H1 (cell line): ENCODE results near the gene TREM1.

Experiments used
- ATF3 ChIP-seq: IDR thresholded peaks from 2 replicates; pipeline ENCODE4 v1.6.1; 2011; ENCODE audit warnings: low read depth, mild to moderate bottlenecking, low read length; ENCODE audit not compliant: insufficient read depth
- CREB1 ChIP-seq: IDR thresholded peaks from 2 replicates; pipeline ENCODE4 v1.6.1; 2012; ENCODE audit warnings: inconsistent platforms
- CTCF ChIP-seq, 3 experiments: IDR thresholded peaks; 1 replicate in 2 of 3; 2 replicates in 1 of 3; pipeline versions ENCODE4 v1.5.1 to v1.6.1; 2011; ENCODE audit warnings: low read length in 3 of 3, mild to moderate bottlenecking in 3 of 3, inconsistent platforms in 2 of 3, low read depth in 1 of 3, moderate library complexity in 1 of 3; ENCODE audit not compliant: insufficient read depth in 1 of 3; ENCODE audit errors: control extremely low read depth in 1 of 3
- EZH2 ChIP-seq: fragments of 200-600 bp; sonication (generic); IDR thresholded peaks from 2 replicates; pipeline ENCODE4 v1.7.1; 2012; ENCODE audit warnings: low read depth, mild to moderate bottlenecking, moderate library complexity, low read length, inconsistent platforms; ENCODE audit not compliant: severe bottlenecking
- POLR2A ChIP-seq, 2 experiments: IDR thresholded peaks; 1 replicate in 1 of 2; 2 replicates in 1 of 2; pipeline ENCODE4 v1.6.1; 2011; ENCODE audit warnings: low read depth in 2 of 2, low read length in 2 of 2, mild to moderate bottlenecking in 2 of 2; ENCODE audit errors: control extremely low read depth in 1 of 2
- POLR2AphosphoS5 ChIP-seq: IDR thresholded peaks from 2 replicates; pipeline ENCODE4 v1.6.1; 2011; ENCODE audit warnings: low read depth, low read length
- RFX5 ChIP-seq: IDR thresholded peaks from 2 replicates; pipeline ENCODE4 v1.6.1; 2011; ENCODE audit warnings: low read depth, low read length, improper control_type of control experiment, borderline replicate concordance
- SIRT6 ChIP-seq: IDR thresholded peaks from one replicate; pipeline ENCODE4 v1.7.1; 2012; ENCODE audit warnings: low read length, inconsistent platforms
- TF ChIP-seq, protein P1 (sequence below): IDR thresholded peaks from 2 replicates; pipeline ENCODE4 v1.6.1; 2012; ENCODE audit warnings: inconsistent platforms
- TF ChIP-seq, protein P2 (sequence below): IDR thresholded peaks from 2 replicates; pipeline ENCODE4 v1.6.1; 2012; ENCODE audit warnings: low read length, inconsistent platforms

- TF ChIP-seq CREB1: no peak
- no peak for TF ChIP-seq CTCF (IDR thresholded peaks at IDR 0.05; ENCODE audit: control extremely low read depth in 1 of 3, insufficient read depth in 1 of 3, low read depth in 1 of 3, low read length in 3 of 3)
- TF ChIP-seq EZH2: no peak
- TF ChIP-seq RFX5: no peak
- no peak for TF ChIP-seq POLR2A (IDR thresholded peaks at IDR 0.05; ENCODE audit: control extremely low read depth in 1 of 2, low read depth in 2 of 2, low read length in 2 of 2)
- TF ChIP-seq, protein P1, sequence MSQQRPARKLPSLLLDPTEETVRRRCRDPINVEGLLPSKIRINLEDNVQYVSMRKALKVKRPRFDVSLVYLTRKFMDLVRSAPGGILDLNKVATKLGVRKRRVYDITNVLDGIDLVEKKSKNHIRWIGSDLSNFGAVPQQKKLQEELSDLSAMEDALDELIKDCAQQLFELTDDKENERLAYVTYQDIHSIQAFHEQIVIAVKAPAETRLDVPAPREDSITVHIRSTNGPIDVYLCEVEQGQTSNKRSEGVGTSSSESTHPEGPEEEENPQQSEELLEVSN: no peak
- no peak for TF ChIP-seq POLR2AphosphoS5
- no peak for TF ChIP-seq ATF3
- TF ChIP-seq, protein P2, sequence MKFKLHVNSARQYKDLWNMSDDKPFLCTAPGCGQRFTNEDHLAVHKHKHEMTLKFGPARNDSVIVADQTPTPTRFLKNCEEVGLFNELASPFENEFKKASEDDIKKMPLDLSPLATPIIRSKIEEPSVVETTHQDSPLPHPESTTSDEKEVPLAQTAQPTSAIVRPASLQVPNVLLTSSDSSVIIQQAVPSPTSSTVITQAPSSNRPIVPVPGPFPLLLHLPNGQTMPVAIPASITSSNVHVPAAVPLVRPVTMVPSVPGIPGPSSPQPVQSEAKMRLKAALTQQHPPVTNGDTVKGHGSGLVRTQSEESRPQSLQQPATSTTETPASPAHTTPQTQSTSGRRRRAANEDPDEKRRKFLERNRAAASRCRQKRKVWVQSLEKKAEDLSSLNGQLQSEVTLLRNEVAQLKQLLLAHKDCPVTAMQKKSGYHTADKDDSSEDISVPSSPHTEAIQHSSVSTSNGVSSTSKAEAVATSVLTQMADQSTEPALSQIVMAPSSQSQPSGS: no peak
- no peak for TF ChIP-seq SIRT6
Observed at GRCh38 chr6:41325446-41326066, 39.1 kb upstream of the TREM1 start.
